ENCODE results near the gene CYTH4.

The CYTH4 gene

DNA sequence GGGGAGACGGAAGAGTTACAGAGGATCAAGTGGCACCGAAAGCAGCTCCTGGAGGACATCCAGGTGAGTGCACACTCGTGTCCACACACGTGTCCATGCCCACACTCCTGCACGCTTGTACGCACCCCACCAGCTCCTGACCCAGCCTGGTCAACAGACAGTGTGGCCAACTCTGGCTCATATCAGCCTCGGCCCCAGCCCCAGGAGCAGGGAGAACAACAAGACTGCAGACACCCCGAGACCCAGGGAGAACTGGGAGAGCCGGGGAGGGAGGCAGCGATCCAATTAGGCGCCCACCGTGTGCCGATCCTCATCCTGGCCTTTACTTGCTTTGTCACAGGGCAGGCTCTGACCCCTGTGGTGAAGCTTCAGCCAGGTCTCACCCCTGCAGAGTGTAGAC lies 10.3 kb downstream of the CYTH4 start:
- DNase-seq, result no peak

DNA sequence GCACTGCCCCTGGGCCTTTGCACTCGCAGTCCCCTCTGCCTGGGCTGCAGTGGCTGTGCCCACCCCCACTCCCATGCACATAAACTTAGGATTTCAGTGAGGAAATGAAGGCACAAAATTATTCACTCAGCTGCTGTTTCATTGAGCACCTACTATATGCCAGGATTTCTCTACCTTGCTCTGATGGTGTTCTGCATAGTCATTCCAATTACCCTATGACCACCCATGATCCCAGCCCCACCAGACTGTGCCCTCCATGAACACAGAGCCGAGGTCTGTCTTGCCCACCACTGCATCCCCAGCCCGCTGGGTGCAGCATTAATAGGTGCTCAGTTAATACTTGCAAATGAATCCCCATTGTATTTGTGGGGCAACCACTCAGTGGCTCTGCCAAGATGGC lies 10.9 kb downstream of the CYTH4 start:
- no peak for DNase-seq

DNA sequence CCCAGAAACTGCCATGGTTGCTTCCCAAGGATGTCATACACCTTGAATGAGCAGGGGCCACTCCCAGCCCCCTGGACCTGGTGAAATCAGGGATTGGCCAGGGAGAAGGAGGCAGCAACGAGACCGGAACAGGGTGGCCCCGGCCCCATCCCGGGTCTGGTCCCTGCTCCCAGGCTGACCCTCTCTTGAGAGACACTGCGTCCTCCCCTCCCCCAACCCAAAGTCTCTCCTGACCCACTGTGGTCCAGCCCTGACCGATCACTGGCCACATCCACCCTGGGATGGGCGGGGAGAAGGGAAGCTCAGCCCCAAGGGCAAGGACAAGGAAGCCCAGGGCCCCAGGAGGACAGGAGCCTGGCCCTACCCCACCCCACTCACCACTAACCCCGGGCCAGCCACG lies 12.4 kb downstream of the CYTH4 start:
- no peak for DNase-seq

DNA sequence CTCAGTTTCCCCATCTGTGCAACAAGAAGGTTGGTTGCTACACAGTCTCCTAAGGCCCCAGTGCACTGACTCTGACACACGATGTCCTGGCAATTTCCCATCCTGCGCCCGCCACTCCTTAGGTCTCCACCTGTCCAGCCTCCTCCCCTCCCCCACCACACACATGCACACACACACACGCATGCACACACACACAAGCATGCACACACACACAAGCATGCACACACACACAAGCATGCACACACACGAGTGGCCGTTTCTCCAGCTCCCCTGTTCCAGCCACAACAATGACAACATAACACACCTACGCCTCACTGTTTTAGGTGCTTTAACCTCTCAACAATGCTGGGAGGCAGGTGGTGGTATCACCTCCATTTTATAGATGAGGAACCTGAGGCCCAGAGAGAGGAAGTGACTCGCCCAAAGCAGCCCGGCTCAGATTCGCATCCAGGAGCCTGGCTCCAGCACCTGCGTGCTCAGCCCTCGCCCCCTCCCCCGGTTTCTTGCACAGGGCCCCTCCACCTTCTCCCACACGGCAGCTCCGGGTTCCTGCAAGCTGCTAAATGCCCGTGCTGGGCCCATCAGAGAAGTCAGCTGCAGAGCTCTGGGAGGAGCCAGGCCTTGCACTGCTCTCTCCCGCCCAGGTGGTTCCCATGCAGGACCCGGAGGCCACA lies 13.0 kb downstream of the CYTH4 start:
- no peak for DNase-seq

DNA sequence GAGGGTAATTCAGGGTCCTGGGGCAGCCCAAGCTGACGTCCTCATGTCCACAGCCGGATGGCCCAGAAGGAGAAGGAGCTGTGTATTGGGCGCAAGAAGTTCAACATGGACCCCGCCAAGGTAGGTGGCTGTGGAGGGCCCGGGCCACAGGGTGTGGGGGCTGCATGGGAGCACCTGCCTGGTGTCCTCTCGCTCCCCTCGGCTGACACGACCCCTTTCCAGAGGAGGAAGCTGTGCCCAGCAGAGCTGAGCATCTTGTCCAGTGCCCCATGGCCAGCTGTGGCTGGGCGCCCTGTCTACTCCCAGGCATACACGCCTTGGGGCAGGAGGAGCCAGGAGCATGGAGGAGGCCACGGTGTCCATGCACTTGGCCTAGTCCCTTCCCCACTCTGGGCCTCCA lies 13.6 kb downstream of the CYTH4 start:
- no peak for DNase-seq

DNA sequence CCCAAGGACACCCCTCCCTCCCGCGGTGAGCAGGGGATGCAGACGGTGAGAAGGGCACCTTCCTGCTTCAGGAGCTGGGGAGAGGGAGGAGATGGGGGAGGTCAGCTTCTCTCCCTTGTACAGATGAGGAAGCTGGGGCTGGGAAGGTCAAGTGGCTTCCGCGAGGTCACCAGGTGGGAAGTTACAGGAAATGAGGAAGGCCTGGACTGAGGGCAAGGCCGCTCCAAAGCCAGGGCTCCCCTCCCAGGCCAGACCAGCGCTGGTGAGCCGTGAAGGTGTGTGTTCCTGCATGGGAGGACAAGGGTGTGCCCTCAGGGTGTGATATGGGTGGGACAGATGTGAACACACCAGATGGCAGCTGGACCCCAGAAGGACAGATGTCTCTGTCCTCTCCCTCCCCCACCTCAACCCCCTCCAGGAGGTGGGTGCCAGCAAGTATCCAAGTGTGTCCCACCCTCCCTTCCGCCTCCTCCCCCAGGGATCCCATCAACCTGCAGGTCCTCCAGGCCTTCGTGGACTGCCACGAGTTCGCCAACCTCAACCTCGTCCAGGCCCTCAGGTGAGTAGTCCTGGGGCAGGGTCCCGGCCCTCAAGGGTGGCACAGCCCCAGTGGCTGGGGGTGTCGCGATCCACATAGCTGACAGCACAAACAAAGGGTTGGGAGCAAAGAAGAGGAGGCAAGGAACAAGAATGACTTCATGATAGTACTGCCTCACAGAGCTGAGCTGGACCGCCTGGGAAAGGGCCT lies 16.6 kb downstream of the CYTH4 start:
- DNase-seq, result no peak

DNA sequence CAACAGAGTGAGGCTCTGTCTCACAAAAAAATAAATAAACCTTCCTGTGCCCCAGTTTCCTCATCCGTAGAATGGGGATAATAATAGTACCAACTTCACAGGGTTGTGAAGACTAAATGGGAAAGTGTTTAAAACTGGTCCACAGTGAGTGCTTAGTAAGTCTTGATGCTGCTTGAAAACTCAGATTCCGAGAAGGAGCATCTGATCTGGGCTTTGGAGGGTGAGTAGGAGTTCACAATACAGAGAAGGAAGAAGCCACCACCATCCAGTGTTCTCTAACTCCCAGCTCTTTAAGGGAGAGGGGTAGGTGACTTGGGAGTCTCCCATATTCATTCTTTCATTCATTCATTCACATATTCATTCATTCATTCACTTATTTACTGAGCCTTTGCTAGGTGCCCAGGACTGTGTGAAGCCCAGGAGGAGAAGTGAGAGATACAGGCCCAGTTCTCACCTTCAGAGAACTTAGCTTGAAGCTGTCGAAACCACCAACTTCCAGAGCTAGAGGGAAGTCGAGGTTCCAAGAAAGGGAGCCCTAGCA lies 17.7 kb downstream of the CYTH4 start:
- DNase-seq, result no peak

DNA sequence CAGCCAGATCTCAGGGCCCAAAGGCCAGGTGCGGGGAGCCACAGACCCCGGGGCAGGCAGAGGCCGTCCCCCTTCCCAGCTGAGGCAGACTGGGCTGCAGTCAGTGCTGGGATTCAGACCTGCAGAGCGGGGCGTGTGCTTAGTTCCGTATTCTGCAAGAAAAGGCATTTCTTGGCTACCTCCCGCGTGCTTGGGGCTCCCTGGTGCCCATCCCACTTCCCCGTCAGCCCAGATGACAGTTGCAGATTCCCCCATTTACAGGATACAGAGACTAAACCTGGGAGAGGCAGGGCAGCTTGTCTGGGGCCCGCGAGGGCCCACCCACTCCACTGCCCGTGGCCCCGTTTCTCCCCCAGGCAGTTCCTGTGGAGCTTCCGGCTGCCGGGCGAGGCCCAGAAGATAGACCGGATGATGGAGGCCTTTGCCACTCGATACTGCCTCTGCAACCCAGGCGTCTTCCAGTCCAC lies 18.3 kb downstream of the CYTH4 start:
- DNase-seq, result no peak

DNA sequence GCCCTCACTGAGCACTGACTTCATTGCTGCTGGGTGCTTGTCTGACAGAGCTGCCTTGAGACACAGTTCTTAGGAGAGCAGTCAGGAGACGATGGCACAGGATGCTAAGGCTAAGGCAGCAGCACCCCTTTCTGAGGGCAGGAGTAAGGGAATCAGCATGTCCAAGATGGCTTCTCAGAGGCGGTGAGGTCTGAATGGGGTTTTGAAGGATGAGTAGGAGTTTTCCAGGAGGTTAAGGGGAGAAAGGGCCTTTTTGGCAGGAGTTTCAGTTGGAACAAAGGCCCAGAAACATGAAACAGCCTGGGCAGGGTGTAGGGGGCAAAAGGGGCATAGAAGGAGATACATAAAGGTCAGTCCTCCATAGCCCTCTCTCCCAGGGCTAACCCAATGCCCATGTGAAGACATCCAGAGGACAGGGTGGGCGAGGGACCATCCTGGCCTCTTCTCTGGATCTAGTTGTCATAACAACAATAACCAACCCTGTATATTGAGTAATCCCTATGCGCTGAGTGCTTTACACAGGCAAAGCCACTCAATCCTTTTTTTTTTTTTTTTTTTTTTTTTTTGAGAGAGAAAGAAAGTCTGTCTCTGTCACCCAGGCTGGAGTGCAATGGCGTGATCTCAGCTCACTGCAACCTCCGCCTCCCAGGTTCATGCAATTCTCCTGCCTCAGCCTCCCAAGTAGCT lies 19.0 kb downstream of the CYTH4 start:
- DNase-seq, result no peak

DNA sequence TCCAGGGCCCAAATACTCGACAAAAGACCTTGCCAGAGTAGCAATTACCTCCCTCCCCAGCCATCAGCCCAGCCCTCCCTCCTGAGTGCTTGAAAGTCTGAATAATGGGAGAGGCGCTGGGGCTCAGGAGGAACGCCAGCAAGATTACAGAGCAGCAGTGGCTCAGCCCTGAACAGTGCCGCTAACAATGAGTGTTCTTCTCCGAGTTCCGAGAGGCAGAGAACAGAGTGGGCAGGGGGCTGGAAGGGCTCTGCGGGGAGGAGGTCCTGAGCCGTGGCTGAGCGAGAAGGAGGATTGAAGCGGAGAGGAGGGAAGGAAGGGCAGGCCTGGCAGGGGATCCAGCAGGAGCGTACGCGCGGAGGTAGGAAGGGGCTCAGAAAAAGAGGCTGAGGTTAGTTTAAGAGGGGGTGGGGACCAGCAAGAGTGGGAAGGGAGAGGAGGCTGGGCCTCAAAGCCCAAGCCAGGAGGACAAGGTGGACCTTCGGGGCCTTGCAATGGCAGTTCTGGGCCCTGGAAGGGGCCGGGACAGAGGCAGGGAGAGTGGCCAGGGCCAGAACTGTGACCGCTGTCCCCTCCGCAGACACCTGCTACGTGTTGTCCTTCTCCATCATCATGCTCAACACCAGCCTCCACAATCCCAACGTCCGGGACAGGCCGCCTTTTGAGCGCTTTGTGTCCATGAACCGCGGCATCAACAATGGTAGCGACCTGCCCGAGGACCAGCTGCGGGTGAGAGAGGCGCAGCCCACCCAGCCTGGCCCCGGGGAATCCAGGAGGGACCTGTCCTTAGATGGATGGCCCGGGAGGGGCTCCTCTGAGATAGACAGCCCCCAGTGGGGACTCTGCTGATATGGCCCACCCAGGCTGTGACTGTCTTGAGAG lies 20.6 kb downstream of the CYTH4 start:
- no peak for DNase-seq

DNA sequence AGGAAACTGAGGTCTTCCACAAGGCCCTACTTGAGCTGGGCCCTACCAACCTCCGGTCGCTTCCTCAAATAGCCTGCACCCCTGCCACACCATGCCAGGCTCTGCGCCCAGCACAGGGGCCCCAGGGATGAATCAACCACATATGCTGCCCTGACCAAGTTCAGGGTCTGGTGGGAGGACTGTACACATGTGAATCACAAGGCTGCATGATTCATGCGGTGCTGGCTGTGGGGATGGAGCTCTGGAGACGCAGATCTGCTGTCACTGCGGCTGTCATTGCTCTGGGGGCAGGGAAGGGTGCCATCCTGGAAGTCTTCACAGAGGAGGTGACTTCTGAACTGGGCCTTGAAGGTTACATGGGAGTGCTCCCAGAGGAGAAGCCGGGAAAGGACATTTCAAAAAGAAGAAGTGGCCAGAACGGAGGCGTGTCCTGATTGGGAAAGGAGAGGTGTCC lies 21.5 kb downstream of the CYTH4 start:
- no peak for DNase-seq

DNA sequence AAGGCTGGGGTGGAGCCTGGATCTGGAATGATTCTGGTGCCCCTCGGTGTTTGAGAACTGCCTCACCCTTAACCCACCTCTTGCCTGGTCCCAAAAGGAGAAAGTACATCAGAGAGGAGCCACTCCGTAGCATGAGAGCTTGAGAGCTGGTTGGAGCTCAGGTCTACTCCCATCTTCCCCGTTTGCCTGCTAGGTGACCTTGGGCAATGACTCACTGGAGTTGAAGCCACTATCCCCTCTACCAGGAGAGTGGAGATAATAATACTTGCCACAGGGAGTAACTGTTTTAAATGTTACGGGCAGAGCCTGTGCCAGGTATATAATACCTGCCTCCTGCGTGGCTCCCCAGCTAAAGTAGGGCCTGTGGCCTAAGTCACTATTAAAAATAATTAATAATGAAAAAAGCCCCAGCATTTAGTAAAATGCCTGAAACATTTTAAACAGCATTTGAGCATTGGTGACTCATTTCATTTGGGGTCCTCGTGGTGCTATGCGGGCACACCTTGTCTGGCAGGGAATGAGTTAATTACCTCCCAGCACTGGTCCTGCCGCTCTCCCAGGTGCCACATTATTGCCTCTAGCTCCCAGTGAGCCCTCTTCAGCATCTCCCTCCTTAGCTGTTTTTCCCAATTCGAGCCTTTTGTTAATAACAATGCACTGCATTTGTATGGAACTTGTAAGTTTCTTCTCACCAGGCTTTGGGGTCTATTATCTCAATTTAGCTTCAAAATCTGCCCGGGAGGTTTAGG lies 22.5 kb downstream of the CYTH4 start:
- DNase-seq, result no peak

DNA sequence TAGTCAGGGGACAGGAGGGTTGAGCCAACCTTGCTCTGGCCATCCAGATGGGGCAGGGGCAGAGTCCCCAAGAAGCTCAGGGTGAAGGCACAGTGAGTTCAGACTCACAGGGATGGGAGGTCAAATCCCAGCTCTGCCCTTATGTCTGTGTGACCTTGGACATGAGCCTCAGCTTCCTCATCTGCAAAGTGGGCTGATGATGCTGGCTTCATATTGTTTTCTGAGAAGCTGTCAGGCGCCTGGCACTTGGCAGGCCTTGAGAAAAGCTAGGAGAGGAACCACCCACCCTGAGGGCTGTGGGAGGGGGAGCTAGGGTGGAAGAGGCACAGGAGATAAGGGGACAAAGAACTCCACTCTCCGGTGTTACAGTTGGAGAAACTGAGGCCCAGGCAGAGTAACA lies 23.6 kb downstream of the CYTH4 start:
- DNase-seq, result no peak

DNA sequence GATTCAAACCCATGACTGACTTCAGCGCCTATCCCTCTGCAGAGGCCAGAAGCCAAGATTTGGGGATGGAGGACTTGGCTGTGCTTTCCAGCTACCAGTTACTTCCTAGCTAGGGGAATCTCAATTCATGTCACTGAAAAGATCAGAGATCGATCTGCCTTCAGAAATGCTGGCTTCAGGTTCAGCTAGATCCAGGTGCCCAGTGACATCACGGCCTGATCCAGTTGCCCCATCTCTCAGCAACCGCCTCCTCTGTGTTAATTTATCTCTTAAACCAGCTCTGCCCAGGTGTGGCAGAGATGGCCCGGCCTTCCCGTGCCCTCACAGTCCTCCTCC lies 24.2 kb downstream of the CYTH4 start:
- no peak for DNase-seq

DNA sequence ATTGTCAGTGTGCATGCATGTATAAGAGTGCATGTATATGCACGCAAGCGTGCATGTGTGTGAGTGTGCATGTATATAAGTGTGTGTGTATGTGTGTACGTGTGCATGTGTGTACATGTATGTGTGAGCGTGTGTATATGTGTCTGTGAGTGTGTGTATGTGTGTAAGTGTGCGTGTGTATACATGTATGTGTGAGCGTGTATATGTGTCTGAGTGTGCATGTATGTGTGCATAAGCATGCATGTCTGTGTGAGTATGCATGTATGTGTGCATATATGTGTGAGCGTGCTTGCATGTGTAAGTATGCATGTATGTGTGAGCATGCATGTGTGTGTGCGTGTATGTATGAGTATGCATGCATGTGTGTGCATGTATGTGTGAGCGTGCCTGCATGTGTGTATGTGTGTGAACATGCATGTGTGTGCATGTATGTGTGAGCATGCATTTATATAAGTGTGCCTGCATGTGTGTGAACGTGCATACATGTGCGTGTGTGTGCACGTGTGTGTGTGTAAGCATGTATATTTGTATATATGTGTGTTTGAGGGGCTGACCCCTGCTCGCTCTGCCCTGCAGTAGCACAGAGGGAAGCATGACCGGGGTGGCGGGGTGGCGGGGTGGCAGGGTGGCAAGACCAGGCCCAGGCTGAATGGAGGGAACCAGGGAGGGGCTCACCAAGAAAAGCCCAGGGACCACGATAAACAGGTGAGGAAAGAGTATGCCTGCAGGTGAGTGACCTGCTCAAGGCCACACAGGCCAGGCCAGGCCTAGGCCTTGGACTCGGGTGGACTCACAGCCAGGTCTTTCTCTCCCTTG lies 26.3 kb downstream of the CYTH4 start:
- no peak for DNase-seq

DNA sequence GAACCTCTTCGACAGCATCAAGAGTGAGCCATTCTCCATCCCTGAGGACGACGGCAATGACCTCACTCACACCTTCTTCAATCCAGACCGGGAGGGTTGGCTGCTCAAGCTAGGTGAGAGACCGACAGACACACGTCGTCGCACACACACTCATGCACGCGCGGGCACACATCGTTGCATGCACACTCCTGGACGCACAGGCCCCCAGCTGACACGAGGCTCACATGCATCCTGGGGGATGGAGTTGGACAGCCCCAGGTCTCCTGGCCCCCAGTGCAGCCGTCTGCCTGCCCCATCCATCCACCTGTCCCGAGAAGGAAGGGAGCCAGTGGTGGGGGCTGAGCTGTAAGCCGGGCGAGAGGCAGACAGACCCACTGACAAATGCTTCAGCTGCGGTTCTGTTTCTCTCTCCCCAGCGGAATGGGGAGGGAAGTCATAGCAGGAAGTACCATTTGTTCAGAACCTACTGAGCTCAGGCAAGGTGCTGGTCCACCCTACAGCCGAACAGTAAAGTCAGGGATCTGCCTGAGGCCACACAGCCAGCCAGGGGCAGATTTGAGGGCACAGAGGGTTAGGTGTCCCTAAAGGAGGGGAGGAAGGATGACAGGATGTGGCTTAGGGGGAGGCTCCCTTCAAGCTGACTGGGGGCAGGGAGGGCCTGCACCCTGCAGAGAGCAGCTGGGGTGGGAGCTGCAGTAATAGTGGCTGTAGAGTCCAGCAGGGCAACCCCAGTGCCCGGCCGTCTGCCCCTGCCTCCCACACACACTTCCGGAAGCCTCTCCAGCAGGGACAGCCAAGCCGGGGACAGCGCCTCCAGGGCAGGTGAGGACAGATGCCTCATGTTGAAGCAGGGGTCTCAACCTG lies 27.1 kb downstream of the CYTH4 start:
- no peak for DNase-seq

DNA sequence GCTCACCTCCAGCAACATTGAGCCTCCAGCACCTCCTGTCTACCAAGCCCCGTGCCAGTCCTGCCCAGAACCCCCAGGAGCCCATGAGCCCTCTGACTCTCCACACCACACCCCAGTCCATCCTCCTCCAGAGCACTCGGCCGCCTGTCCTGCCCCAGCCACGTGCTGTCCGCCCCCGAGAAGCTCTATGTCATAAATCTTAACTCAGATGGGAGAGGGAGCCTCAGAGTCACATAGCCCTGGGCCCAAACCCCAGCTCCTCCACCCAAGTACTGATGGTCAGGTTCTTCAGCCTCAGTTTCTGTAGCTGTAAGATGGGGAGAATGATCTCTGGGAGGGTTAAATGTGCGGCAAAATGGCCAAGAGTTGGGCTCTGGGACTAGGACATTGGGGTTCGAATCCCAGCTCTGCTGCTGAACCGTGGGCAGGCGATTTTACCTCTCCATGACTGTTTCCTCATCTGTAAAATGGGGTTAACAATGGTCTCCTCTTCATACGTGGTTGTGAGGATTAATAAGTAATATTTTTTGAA lies 27.8 kb downstream of the CYTH4 start:
- DNase-seq, result no peak

DNA sequence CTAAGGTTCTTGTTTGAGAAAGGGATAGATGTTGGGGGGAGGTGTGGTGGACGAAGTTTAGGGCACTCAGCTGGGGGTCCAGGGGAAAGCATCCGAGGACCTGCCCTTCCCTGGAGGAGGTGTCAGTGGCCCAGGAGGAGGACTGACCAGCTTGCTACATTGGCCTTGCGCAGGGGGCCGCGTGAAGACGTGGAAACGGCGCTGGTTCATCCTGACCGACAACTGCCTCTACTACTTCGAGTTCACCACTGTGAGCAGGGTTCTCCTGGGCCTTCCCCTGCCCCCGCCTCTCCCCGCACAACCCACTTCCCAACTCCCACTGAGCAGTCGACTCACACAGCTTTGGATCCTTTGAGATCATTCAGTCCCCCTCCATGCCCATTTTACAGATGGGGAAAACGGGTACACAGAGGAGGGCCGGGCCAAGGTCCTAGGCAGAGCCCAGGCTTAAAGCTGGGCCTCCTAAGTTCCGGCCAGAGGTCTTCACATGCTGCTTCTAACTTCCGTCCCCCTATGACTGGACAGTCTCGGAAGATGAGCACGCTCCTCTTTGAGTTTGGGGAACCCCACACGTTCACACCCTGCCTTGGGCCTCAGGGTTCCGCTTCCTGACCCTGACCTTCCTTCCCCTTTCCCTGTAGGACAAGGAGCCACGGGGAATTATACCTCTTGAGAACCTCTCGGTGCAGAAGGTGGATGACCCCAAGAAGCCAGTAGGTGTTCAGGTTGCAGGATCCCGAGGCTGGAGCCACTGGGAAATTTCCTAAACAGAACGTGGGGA lies 28.7 kb downstream of the CYTH4 start:
- no peak for DNase-seq

DNA sequence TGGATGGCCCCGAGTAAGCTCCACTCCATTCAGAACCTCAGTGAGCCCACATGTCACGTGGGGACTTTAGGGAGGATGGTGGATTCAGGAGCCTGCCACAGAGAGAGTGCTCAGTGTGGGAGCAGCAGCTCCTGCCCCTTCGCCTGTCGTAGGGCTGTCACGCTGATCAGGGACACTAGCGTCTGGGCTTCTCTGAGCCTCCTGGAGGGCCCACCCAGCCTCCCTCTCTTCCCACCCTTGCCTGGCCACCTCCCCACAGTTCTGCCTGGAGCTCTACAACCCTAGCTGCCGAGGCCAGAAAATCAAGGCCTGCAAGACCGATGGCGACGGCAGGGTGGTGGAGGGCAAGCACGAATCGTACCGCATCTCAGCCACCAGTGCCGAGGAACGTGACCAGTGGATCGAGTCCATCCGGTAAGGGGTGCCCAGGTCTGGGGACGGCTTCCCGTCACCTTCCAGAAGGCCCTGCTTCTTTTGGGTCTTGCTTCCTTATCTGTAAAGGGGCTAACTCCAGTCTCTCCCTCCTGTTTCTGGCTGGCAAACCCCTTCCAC lies 29.5 kb downstream of the CYTH4 start:
- no peak for DNase-seq

Measured in NCI-H2107 (cell line).